Retinal pigment epithelial cell (primary cell): ENCODE results near the gene HBP1.

Source experiments
- DNase-seq: peaks from one replicate; pipeline ENCODE4 v3.0.0-alpha.2; 2010; ENCODE audit warnings: low read depth
- H3K4me3 ChIP-seq: 2 replicates; pipeline ENCODE4 v1.5.1; 2011; ENCODE audit warnings: mild to moderate bottlenecking, low read length, control low read depth, moderate library complexity
- CTCF ChIP-seq: conservative IDR thresholded peaks from 2 replicates; pipeline ENCODE4 v1.5.1; 2011; ENCODE audit warnings: low read depth, low read length, control low read depth, inconsistent platforms

The HBP1 gene

GRCh38 chr7:107166736-107167426 is 1.9 kb upstream of the HBP1 start:
- DNase-seq: no peak
- peak overlapping the region; percentile 58 for H3K4me3 ChIP-seq
- no peak for TF ChIP-seq CTCF

GRCh38 chr7:107167483-107168232 is 1.1 kb upstream of the HBP1 start:
- peak; percentile 55 for DNase-seq
- H3K4me3 ChIP-seq: peak overlapping the region; percentile 58
- peak; percentile 45 for TF ChIP-seq CTCF

- TF ChIP-seq CTCF: peak; percentile 6
- peak overlapping the region; percentile 87 for H3K4me3 ChIP-seq
- DNase-seq: peak; percentile 93
Measured at GRCh38 chr7:107169120-107170050, 582 bp downstream of the HBP1 start.

GRCh38 chr7:107170051-107170915 is 1.5 kb downstream of the HBP1 start:
- no peak for DNase-seq
- peak overlapping the region; percentile 87 for H3K4me3 ChIP-seq
- no peak for TF ChIP-seq CTCF

GRCh38 chr7:107171496-107171895 is 2.7 kb downstream of the HBP1 start:
- no peak for TF ChIP-seq CTCF
- H3K4me3 ChIP-seq: no peak overlapping the region
- DNase-seq: no peak
